Measurements from ENCODE around the gene SMC1B. TPM values are rescaled to one million over a fixed set of nuclear protein-coding genes. Genes with fewer than 3 reads are reported as not detected.

The SMC1B gene
- total and polyA plus RNA-seq, 8 donors = 0.10 to 0.35 (median 0.16) TPM

- no peaks in the 10 kb centered on the region for H3K27me3 ChIP-seq
- TF ChIP-seq, protein P1, sequence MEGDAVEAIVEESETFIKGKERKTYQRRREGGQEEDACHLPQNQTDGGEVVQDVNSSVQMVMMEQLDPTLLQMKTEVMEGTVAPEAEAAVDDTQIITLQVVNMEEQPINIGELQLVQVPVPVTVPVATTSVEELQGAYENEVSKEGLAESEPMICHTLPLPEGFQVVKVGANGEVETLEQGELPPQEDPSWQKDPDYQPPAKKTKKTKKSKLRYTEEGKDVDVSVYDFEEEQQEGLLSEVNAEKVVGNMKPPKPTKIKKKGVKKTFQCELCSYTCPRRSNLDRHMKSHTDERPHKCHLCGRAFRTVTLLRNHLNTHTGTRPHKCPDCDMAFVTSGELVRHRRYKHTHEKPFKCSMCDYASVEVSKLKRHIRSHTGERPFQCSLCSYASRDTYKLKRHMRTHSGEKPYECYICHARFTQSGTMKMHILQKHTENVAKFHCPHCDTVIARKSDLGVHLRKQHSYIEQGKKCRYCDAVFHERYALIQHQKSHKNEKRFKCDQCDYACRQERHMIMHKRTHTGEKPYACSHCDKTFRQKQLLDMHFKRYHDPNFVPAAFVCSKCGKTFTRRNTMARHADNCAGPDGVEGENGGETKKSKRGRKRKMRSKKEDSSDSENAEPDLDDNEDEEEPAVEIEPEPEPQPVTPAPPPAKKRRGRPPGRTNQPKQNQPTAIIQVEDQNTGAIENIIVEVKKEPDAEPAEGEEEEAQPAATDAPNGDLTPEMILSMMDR (IDR thresholded peaks at IDR 0.05) = no peak
- intact Hi-C loops (cut with DNase I) = no loop called here
- no peaks in the 10 kb centered on the region for H3K4me1 ChIP-seq
- H3K27ac ChIP-seq = no peak overlapping the region
- no peaks in the 10 kb centered on the region for H3K9me3 ChIP-seq
- ATAC-seq = no peak
- peaks cover 0 to 81% of the 10 kb centered on the region in 2 donors for H3K36me3 ChIP-seq
- DNase-seq = no peak
- no peak overlapping the region for H3K4me3 ChIP-seq
These were observed 78.9 kb downstream of the SMC1B start for GRCh38 chr22:45334528-45334927.

DNA sequence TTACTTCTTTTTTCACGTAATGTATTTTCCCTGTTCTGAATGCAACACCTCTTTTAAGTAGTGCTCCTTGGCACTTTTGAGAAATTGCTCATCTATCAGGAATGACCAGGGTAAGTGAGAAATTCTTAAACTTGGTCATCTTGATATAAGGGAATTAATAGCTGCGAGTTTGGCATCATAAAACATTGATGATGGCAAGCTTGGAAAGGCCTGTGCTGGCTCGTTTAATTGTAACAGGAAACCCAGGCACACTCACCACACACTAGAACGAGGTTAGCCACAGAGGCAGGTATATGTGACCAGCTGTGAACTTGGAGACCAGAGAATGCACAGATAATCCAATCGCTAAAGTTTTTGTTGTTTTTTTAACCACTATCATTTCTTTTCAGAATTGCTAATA lies 79.3 kb downstream of the SMC1B start:
- TF ChIP-seq, protein P1 (IDR thresholded peaks at IDR 0.05) = no peak
- Histone ChIP-seq H3K27me3 (no peaks in the 10 kb centered on the region), H3K9me3 (no peaks in the 10 kb centered on the region), H3K27ac (no peak overlapping the region), H3K4me1 (no peaks in the 10 kb centered on the region), H3K36me3 (peaks cover 0 to 82% of the 10 kb centered on the region in 2 donors), H3K4me3 (no peak overlapping the region)
- DNase-seq (no peak), ATAC-seq (no peak)
- intact Hi-C loops (cut with DNase I) = no loop called here

DNA sequence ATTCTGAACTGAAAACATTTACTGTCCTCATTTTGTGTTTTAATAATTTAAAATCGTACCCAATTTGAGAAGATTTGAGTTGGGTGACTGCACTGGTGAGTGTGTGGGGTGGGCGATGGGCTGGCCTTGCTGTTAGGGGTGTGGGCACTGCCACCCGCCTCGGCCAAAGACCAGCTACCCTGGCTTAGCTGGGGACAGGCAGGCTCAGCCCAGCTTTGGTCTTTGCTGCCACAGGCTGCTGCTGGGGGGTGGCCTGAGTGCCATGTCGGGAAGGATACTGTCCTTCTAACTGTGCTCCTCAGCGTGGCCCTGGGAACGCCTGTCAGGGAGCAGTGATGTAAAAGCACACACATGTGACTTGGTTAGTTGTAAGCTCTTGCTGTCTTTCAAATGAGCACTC lies 81.4 kb downstream of the SMC1B start:
- Histone ChIP-seq H3K4me3 (no peak overlapping the region), H3K27me3 (no peaks in the 10 kb centered on the region), H3K36me3 (peaks cover 0 to 88% of the 10 kb centered on the region in 2 donors), H3K27ac (no peak overlapping the region), H3K9me3 (no peaks in the 10 kb centered on the region), H3K4me1 (no peaks in the 10 kb centered on the region)
- TF ChIP-seq, protein P1 (IDR thresholded peaks at IDR 0.05) = no peak
- DNase-seq (no peak), ATAC-seq (no peak)
- intact Hi-C loops (cut with DNase I) = no loop called here

DNA sequence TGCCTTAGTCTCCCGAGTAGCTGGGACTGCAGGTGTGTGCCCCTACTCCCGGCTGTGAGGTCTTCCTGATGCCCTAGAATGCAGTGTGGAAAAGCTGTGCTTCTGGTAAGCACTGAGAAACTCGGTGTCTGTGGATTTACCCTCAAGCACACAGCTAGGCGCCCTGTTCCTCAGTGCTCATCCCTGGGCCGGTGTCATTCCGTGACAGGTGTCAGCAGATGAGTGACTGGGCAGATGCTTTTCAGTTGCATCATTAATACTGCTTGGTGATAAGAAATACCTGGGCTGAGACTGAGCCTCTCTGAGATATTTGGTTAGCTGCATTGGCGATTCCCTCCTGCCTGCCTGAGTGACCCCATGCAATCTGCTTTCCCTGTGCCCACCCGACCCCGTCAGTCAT lies 81.9 kb downstream of the SMC1B start:
- no peak overlapping the region for H3K27ac ChIP-seq
- H3K36me3 ChIP-seq = peaks cover 0 to 87% of the 10 kb centered on the region in 2 donors
- intact Hi-C loops (cut with DNase I) = no loop called here
- H3K4me3 ChIP-seq = no peak overlapping the region
- no peak for ATAC-seq
- no peaks in the 10 kb centered on the region for H3K4me1 ChIP-seq
- no peaks in the 10 kb centered on the region for H3K27me3 ChIP-seq
- H3K9me3 ChIP-seq = no peaks in the 10 kb centered on the region
- no peak for DNase-seq
- TF ChIP-seq, protein P1 (IDR thresholded peaks at IDR 0.05) = no peak

DNA sequence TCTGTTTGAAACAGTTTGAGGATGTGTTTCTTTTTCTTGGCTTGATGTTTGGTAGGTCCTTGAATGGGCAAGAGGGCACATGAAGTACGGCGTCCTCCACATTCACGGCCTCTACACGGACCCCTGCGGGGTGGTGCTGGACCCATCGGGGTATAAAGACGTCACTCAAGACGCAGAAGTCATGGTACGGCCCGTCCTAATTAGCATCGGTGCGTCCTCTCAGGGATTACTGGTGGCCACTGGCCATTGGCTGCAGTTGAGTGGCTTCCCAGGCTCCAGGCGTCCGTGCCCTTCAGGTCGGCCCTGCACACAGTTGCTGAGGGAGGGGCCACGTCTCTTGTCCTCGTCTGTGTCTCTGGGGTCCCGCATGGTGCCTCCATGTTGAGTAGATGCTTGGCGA lies 82.9 kb downstream of the SMC1B start:
- TF ChIP-seq, protein P1 (IDR thresholded peaks at IDR 0.05) = no peak
- H3K36me3 ChIP-seq = peaks cover 0 to 78% of the 10 kb centered on the region in 2 donors
- no peaks in the 10 kb centered on the region for H3K27me3 ChIP-seq
- DNase-seq (no peak), ATAC-seq (no peak)
- H3K4me1 ChIP-seq = no peaks in the 10 kb centered on the region
- intact Hi-C loops (cut with DNase I) = no loop called here
- no peaks in the 10 kb centered on the region for H3K9me3 ChIP-seq
- no peak overlapping the region for H3K4me3 ChIP-seq
- no peak overlapping the region for H3K27ac ChIP-seq
